Upper lobe of left lung (tissue), 6 donors: Measurements from ENCODE around the gene CACNA2D2. TPM values are rescaled to one million over a fixed set of nuclear protein-coding genes. Genes with fewer than 3 reads are reported as not detected.

ENCODE experiments used
- ATAC-seq, 2 donors: fragments of 200-7000 bp; cut with Tn5 transposase; one replicate each; pipeline ENCODE4 v1.9.1; 2022; ENCODE audit warnings: mild to moderate bottlenecking in 2 of 2, moderate library complexity in 2 of 2; ENCODE audit not compliant: low FRiP score in 2 of 2
- DNase-seq, 2 donors: peaks; one replicate each; pipeline ENCODE4 v3.0.0-alpha.2; 2019 to 2020
- H3K27ac ChIP-seq, 4 donors: fragments of 200-600 bp; sonication (generic); one replicate each; pipeline ENCODE4 v1.5.1; 2016 to 2019
- H3K27me3 ChIP-seq, 4 donors: fragments of 200-600 bp; sonication (generic); one replicate each; pipeline ENCODE4 v1.5.1; 2017 to 2019
- H3K36me3 ChIP-seq, 4 donors: fragments of 200-600 bp; sonication (generic); one replicate each; pipeline ENCODE4 v1.5.1; 2016 to 2019
- H3K4me1 ChIP-seq, 4 donors: fragments of 200-600 bp; sonication (generic); one replicate each; pipeline ENCODE4 v1.5.1; 2018 to 2019
- H3K4me3 ChIP-seq, 4 donors: fragments of 200-600 bp; sonication (generic); one replicate each; pipeline ENCODE4 v1.5.1; 2017 to 2019; ENCODE audit warnings: mild to moderate bottlenecking in 2 of 4, moderate library complexity in 1 of 4
- H3K9me3 ChIP-seq, 4 donors: fragments of 200-600 bp; sonication (generic); one replicate each; pipeline ENCODE4 v1.5.1; 2018 to 2019
- CTCF ChIP-seq, 6 experiments: fragments of 450-650 bp in 4 of 6; fragments of 200-600 bp in 2 of 6; sonication (generic) in 2 of 6; IDR thresholded peaks; one replicate each; pipeline ENCODE4 v1.5.1; 2016 to 2019; ENCODE audit warnings: antibody characterized with exemption in 6 of 6
- EP300 ChIP-seq, 4 donors: sonication (generic); formaldehyde crosslinking; IDR thresholded peaks; one replicate each; pipeline ENCODE4 v1.5.1; 2017; ENCODE audit warnings: antibody characterized with exemption in 4 of 4, control low read depth in 2 of 4
- POLR2A ChIP-seq, 4 donors: fragments of 450-650 bp; IDR thresholded peaks; one replicate each; pipeline ENCODE4 v1.5.1; 2016 to 2017; ENCODE audit warnings: antibody characterized with exemption in 4 of 4, mild to moderate bottlenecking in 2 of 4
- POLR2AphosphoS5 ChIP-seq, 2 donors: sonication (generic); formaldehyde crosslinking; IDR thresholded peaks; one replicate each; pipeline ENCODE4 v1.5.1; 2017; ENCODE audit warnings: antibody characterized with exemption in 2 of 2
- WGBS, 2 donors: methylation state at CpG; one replicate each; pipeline ENCODE4 v1.1.5; 2017 to 2018; 5-methylcytosine and 5-hydroxymethylcytosine counted together
- total RNA-seq, 6 donors: library from RNA; depleted of rRNA in 4 of 6; stranded (reverse); fragments of >200 nt in 4 of 6; gene quantifications; one replicate each; pipeline versions ENCODE4 v1.1.0 to v1.2.1, GENCODE V29; 2016 to 2021
- donor health status: DM: no; HTN: no; CAD: no; lungs with moderate emphysema.
- donor health status: DM: no; HTN: yes; CAD: no; lungs with severe emphysema.

CACNA2D2 gene
- total RNA-seq, 6 donors from 2014 or later, result 71.5 to 213 (median 113) TPM

DNA sequence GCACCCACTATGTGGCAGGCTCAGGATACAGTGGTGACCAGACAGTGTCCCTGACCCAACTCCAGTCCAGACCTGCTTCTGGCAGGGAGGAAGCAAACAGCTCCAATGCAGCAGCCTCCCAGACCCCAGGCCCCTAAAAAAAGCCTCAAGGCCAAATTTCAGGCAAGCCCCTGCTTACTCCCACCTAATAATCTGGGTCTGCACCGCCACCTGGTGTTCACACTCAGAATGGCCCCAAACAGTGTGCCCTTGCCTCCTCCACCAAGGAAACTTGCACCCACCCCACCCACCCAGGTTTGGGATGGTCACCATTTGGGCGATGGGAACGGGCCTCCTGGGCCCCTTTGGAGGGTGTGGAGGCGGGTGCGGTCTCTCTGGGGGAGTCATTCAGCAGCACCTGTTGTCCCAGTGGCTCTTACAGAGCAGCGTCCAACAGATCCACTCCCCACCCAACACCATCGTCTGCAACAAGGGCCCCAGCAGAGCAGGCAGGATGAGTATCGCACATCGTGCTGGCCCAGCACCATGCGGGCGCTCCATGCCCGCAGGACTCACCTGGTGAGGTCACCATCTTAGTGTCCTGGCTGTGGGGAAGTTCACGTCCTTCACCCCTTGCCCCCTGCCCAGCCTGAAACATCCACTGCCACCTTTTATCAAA lies 46.8 kb upstream of the CACNA2D2 start:
- no peaks in the 10 kb centered on the region for H3K27me3 ChIP-seq
- ATAC-seq (peak; percentile 7 to 67), DNase-seq (peak; percentile 40 to 71)
- no peaks in the 10 kb centered on the region for H3K36me3 ChIP-seq
- TF ChIP-seq CTCF (IDR thresholded peaks at IDR 0.05), result peak; percentile 50 to 84 (median 69)
- TF ChIP-seq EP300 (IDR thresholded peaks at IDR 0.05), result no peak
- TF ChIP-seq POLR2A (IDR thresholded peaks at IDR 0.05), result no peak
- no peaks in the 10 kb centered on the region for H3K4me1 ChIP-seq
- no peak overlapping the region for H3K4me3 ChIP-seq
- no peaks in the 10 kb centered on the region for H3K9me3 ChIP-seq
- 53 to 55% methylated on average over 6 to 13 of the region's 13 CpGs for WGBS, 2 donors
- H3K27ac ChIP-seq, result no peak overlapping the region

- TF ChIP-seq CTCF (IDR thresholded peaks at IDR 0.05), result no peak
- no peak for TF ChIP-seq POLR2AphosphoS5 (IDR thresholded peaks at IDR 0.05)
- TF ChIP-seq EP300 (IDR thresholded peaks at IDR 0.05), result no peak
- TF ChIP-seq POLR2A (IDR thresholded peaks at IDR 0.05), result no peak
- ATAC-seq (no peak), DNase-seq (no peak)
- Histone ChIP-seq H3K4me1 (no peaks in the 10 kb centered on the region), H3K36me3 (no peaks in the 10 kb centered on the region), H3K4me3 (no peak overlapping the region), H3K27me3 (no peaks in the 10 kb centered on the region), H3K27ac (no peak overlapping the region), H3K9me3 (no peaks in the 10 kb centered on the region)
- 84 to 89% methylated on average over 3 of the region's 3 CpGs for WGBS, 2 donors
These were observed 45.8 kb upstream of the CACNA2D2 start for GRCh38 chr3:50549226-50549625.

DNA sequence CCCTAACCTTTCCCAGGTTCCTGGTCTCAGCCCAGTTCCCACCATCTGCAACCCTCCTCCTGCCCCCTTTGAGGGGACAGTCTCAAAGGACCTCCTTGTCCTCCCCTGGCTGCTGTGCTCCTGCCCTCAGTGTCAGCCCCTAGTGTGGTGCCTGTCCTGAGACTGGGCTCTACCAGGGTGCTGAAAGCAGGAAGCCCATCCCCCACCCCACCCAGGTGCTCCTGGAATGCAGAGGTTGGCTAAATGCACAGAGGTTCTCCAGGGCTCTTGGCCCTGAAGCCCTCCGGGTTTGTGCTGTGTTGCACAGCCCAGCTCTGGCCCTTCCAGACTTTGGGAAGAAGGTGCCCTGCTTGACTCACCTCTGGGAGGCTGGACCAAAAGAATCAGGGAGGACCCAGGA lies 42.3 kb upstream of the CACNA2D2 start:
- H3K27ac ChIP-seq, result no peak overlapping the region
- no peaks in the 10 kb centered on the region for H3K27me3 ChIP-seq
- no peak for DNase-seq

GRCh38 chr3:50542177-50543034 lies 39.0 kb upstream of the CACNA2D2 start:
- ATAC-seq (peak; percentile 73 to 82), DNase-seq (peak in 1 of 2 donors; percentile 70)
- WGBS, 2 donors, result 50% methylated on average over 2 of the region's 2 CpGs
- Histone ChIP-seq H3K4me1 (no peaks in the 10 kb centered on the region), H3K9me3 (no peaks in the 10 kb centered on the region), H3K36me3 (no peaks in the 10 kb centered on the region), H3K27me3 (no peaks in the 10 kb centered on the region), H3K4me3 (no peak overlapping the region), H3K27ac (no peak overlapping the region)
- TF ChIP-seq EP300 (IDR thresholded peaks at IDR 0.05) (no peak), CTCF (IDR thresholded peaks at IDR 0.05) (peak; percentile 77 to 92 (median 86)), POLR2A (IDR thresholded peaks at IDR 0.05) (no peak), POLR2AphosphoS5 (IDR thresholded peaks at IDR 0.05) (no peak)

More for the DNA sequence above, 42.3 kb upstream of the CACNA2D2 start:
- Histone ChIP-seq H3K4me1 (no peaks in the 10 kb centered on the region), H3K36me3 (no peaks in the 10 kb centered on the region), H3K4me3 (no peak overlapping the region), H3K9me3 (no peaks in the 10 kb centered on the region)
- ATAC-seq, result no peak
- TF ChIP-seq CTCF (IDR thresholded peaks at IDR 0.05), result no peak
- TF ChIP-seq POLR2AphosphoS5 (IDR thresholded peaks at IDR 0.05), result no peak
- no peak for TF ChIP-seq POLR2A (IDR thresholded peaks at IDR 0.05)
- TF ChIP-seq EP300 (IDR thresholded peaks at IDR 0.05), result no peak
- WGBS, 2 donors, result no CpG with 5 or more reads among the region's 1 CpG
